ENCODE measurements around the gene LMCD1. TPM values are rescaled to one million over a fixed set of nuclear protein-coding genes. Genes with fewer than 3 reads are reported as not detected.

The LMCD1 gene
- total and polyA plus RNA-seq, 2 donors (not counting 1 experiment from before 2014, with no cell fraction given), result 1.4 to 4.9 TPM

GRCh38 chr3:8606701-8607231 is 105.1 kb downstream of the LMCD1 start:
- H3K4me2 ChIP-seq (replicated peaks; ENCODE audit: low read depth, low read length, poor library complexity, severe bottlenecking), result no peak overlapping the region
- ChIA-PET POLR2A (no interaction called here), CTCF (no interaction called here)
- Mint-ChIP-seq H3K4me1 (no peaks in the 10 kb centered on the region), H3K9me3 (ENCODE audit: insufficient read depth) (no peaks in the 10 kb centered on the region), H3K27me3 (peaks cover 5% of the 10 kb centered on the region), H3K4me3 (no peak overlapping the region), H3K27ac (no peak overlapping the region)
- H3K27ac ChIP-seq (ENCODE audit: low read length in 2 of 2), result no peak overlapping the region
- no peak for DNase-seq
- H3K4me1 ChIP-seq (ENCODE audit: control insufficient read depth in 2 of 2, insufficient read depth in 2 of 2, low read length in 2 of 2), result no peaks in the 10 kb centered on the region
- 87% methylated on average over 4 of the region's 7 CpGs for WGBS (ENCODE audit: insufficient coverage)
- no peak for ATAC-seq (ENCODE audit: low read depth)
- H3K9me3 ChIP-seq (ENCODE audit: control extremely low read depth in 1 of 3, control insufficient read depth in 2 of 3, insufficient read depth in 1 of 3, low read length in 2 of 3), result peaks cover 0 to 5% (median 0%) of the 10 kb centered on the region in 3 donors
- no peak overlapping the region for H3K4me3 ChIP-seq (ENCODE audit: control extremely low read depth in 1 of 5, extremely low read depth in 1 of 5, insufficient read depth in 1 of 5, low read depth in 2 of 5, low read length in 4 of 5)
- H4K20me1 ChIP-seq (ENCODE audit: control insufficient read depth, insufficient read depth, low read length, poor library complexity, severe bottlenecking), result no peaks in the 10 kb centered on the region
- H3K79me2 ChIP-seq (ENCODE audit: control insufficient read depth, insufficient read depth, low read length), result no peaks in the 10 kb centered on the region
- H3K36me3 ChIP-seq (replicated peaks in 1 of 2; ENCODE audit: control extremely low read depth in 1 of 2, control insufficient read depth in 1 of 2, extremely low read depth in 1 of 2, insufficient read depth in 2 of 2, low read length in 1 of 2), result no peaks in the 10 kb centered on the region
- H3K27me3 ChIP-seq (replicated peaks in 1 of 4; ENCODE audit: control extremely low read depth in 1 of 4, control insufficient read depth in 3 of 4, insufficient read depth in 4 of 4, low read length in 3 of 4), result no peaks in the 10 kb centered on the region
- intact Hi-C loops (cut with micrococcal nuclease), result no loop called here
- TF ChIP-seq EZH2 (IDR thresholded peaks at IDR 0.05; ENCODE audit: borderline replicate concordance, insufficient read depth, low read depth, low read length, poor library complexity, severe bottlenecking) (no peak), CTCF (IDR thresholded peaks at IDR 0.05) (no peak)
- no peak overlapping the region for H3K9ac ChIP-seq (ENCODE audit: low read length)
- H2AFZ ChIP-seq (ENCODE audit: insufficient read depth, low read depth, low read length, poor library complexity, severe bottlenecking), result no peak overlapping the region

GRCh38 chr3:8607234-8608040 is 105.8 kb downstream of the LMCD1 start:
- no peaks in the 10 kb centered on the region for H3K9me3 Mint-ChIP-seq (ENCODE audit: insufficient read depth)
- H3K27me3 Mint-ChIP-seq, result peaks cover 5% of the 10 kb centered on the region
- H3K27ac Mint-ChIP-seq, result no peak overlapping the region
- no peaks in the 10 kb centered on the region for H3K4me1 ChIP-seq (ENCODE audit: control insufficient read depth in 2 of 2, insufficient read depth in 2 of 2, low read length in 2 of 2)
- ChIA-PET POLR2A (no interaction called here), CTCF (no interaction called here)
- DNase-seq, result no peak
- no peaks in the 10 kb centered on the region for H4K20me1 ChIP-seq (ENCODE audit: control insufficient read depth, insufficient read depth, low read length, poor library complexity, severe bottlenecking)
- no peaks in the 10 kb centered on the region for H3K79me2 ChIP-seq (ENCODE audit: control insufficient read depth, insufficient read depth, low read length)
- intact Hi-C loops (cut with micrococcal nuclease), result no loop called here
- ATAC-seq (ENCODE audit: low read depth), result no peak
- no peak overlapping the region for H3K9ac ChIP-seq (ENCODE audit: low read length)
- no peak overlapping the region for H2AFZ ChIP-seq (ENCODE audit: insufficient read depth, low read depth, low read length, poor library complexity, severe bottlenecking)
- no peak overlapping the region for H3K27ac ChIP-seq (ENCODE audit: low read length in 2 of 2)
- 91% methylated on average over 6 of the region's 7 CpGs for whole genome bisulfite sequencing (ENCODE audit: insufficient coverage)
- no peaks in the 10 kb centered on the region for H3K4me1 Mint-ChIP-seq
- TF ChIP-seq CTCF (IDR thresholded peaks at IDR 0.05) (no peak), EZH2 (IDR thresholded peaks at IDR 0.05; ENCODE audit: borderline replicate concordance, insufficient read depth, low read depth, low read length, poor library complexity, severe bottlenecking) (no peak)
- peaks cover 0 to 5% (median 0%) of the 10 kb centered on the region in 3 donors for H3K9me3 ChIP-seq (ENCODE audit: control extremely low read depth in 1 of 3, control insufficient read depth in 2 of 3, insufficient read depth in 1 of 3, low read length in 2 of 3)
- no peak overlapping the region for H3K4me3 Mint-ChIP-seq
- H3K4me3 ChIP-seq (ENCODE audit: control extremely low read depth in 1 of 5, extremely low read depth in 1 of 5, insufficient read depth in 1 of 5, low read depth in 2 of 5, low read length in 4 of 5), result no peak overlapping the region
- no peaks in the 10 kb centered on the region for H3K27me3 ChIP-seq (replicated peaks in 1 of 4; ENCODE audit: control extremely low read depth in 1 of 4, control insufficient read depth in 3 of 4, insufficient read depth in 4 of 4, low read length in 3 of 4)
- H3K4me2 ChIP-seq (replicated peaks; ENCODE audit: low read depth, low read length, poor library complexity, severe bottlenecking), result no peak overlapping the region
- no peaks in the 10 kb centered on the region for H3K36me3 ChIP-seq (replicated peaks in 1 of 2; ENCODE audit: control extremely low read depth in 1 of 2, control insufficient read depth in 1 of 2, extremely low read depth in 1 of 2, insufficient read depth in 2 of 2, low read length in 1 of 2)
